HepG2 (cell line): ENCODE results near the gene RUVBL2. TPM values are rescaled to one million over a fixed set of nuclear protein-coding genes. Genes with fewer than 3 reads are reported as not detected.

Source experiments
- CBX5 ChIP-seq: sonication (generic); formaldehyde crosslinking; IDR thresholded peaks from 2 replicates; pipeline ENCODE4 v1.4.0; 2020; ENCODE audit warnings: missing genetic modification reagents, borderline replicate concordance
- CTCF ChIP-seq: sonication (generic); formaldehyde crosslinking; IDR thresholded peaks from 2 replicates; pipeline ENCODE4 v1.5.0; 2020; ENCODE audit warnings: mild to moderate bottlenecking, missing genetic modification reagents, moderate library complexity
- GABPA ChIP-seq, 2 experiments: IDR thresholded peaks; 2 replicates each; pipeline ENCODE4 v1.6.1; 2011 to 2016; ENCODE audit warnings: low read depth in 2 of 2, low read length in 1 of 2, missing biosample characterization in 1 of 2, missing genetic modification characterization in 1 of 2
- GPBP1L1 ChIP-seq: sonication (generic); formaldehyde crosslinking; IDR thresholded peaks from 2 replicates; pipeline ENCODE4 v1.5.0; 2020; ENCODE audit warnings: mild to moderate bottlenecking, missing genetic modification reagents
- HINFP ChIP-seq: sonication (generic); formaldehyde crosslinking; IDR thresholded peaks from 2 replicates; pipeline ENCODE4 v1.4.0; 2020; ENCODE audit warnings: low read depth, mild to moderate bottlenecking, missing genetic modification reagents
- KDM5A ChIP-seq: fragments of 200-600 bp; sonication (generic); IDR thresholded peaks from 2 replicates; pipeline ENCODE4 v1.7.0; 2018; ENCODE audit warnings: antibody characterized with exemption, mild to moderate bottlenecking, low read length, borderline replicate concordance
- MTF1 ChIP-seq: sonication (generic); formaldehyde crosslinking; IDR thresholded peaks from 2 replicates; pipeline ENCODE4 v1.5.0; 2020; ENCODE audit warnings: missing genetic modification reagents
- MXI1 ChIP-seq: IDR thresholded peaks from 3 replicates; pipeline ENCODE4 v1.6.1; 2012; ENCODE audit warnings: low read depth, low read length, inconsistent platforms, borderline replicate concordance
- NFE2L1 ChIP-seq: sonication (generic); formaldehyde crosslinking; IDR thresholded peaks from 2 replicates; pipeline ENCODE4 v1.4.0; 2020; ENCODE audit warnings: missing genetic modification reagents, mild to moderate bottlenecking, borderline replicate concordance
- RAD21 ChIP-seq: fragments of 450-650 bp; formaldehyde crosslinking; IDR thresholded peaks from 2 replicates; pipeline ENCODE4 v1.5.0; 2020; ENCODE audit warnings: mild to moderate bottlenecking
- RFX1 ChIP-seq: fragments of 450-650 bp; IDR thresholded peaks from 2 replicates; pipeline ENCODE4 v1.6.1; 2017
- RFX5 ChIP-seq: IDR thresholded peaks from 2 replicates; pipeline ENCODE4 v1.6.1; 2011; ENCODE audit warnings: low read depth, low read length, improper control_type of control experiment
- SALL2 ChIP-seq: sonication (generic); formaldehyde crosslinking; IDR thresholded peaks from 2 replicates; pipeline ENCODE4 v1.8.1; 2023; ENCODE audit warnings: mild to moderate bottlenecking, missing genetic modification reagents, inconsistent platforms
- SAP130 ChIP-seq: IDR thresholded peaks from 2 replicates; pipeline ENCODE4 v1.6.1; 2016; ENCODE audit warnings: low read depth
- SIN3B ChIP-seq: fragments of 150-350 bp; IDR thresholded peaks from 2 replicates; pipeline ENCODE4 v1.6.1; 2014; ENCODE audit warnings: low read length
- SMAD1 ChIP-seq: sonication (generic); formaldehyde crosslinking; IDR thresholded peaks from 2 replicates; pipeline ENCODE4 v1.4.0; 2020; ENCODE audit warnings: missing genetic modification reagents, low read depth, mild to moderate bottlenecking, borderline replicate concordance
- SMC3 ChIP-seq: IDR thresholded peaks from 2 replicates; pipeline ENCODE4 v1.6.1; 2011; ENCODE audit warnings: low read length, improper control_type of control experiment
- SOX13 ChIP-seq, 3 experiments: fragments of 450-650 bp in 1 of 3; sonication (generic) in 1 of 3; formaldehyde crosslinking in 1 of 3; IDR thresholded peaks in 2 of 3; conservative IDR thresholded peaks in 1 of 3; 2 replicates each; pipeline versions ENCODE4 v1.5.0 to v1.6.1; 2016 to 2020; ENCODE audit warnings: antibody characterized with exemption in 1 of 3, mild to moderate bottlenecking in 1 of 3, missing compliant biosample characterization in 1 of 3, missing genetic modification reagents in 1 of 3, moderate library complexity in 1 of 3
- STAG1 ChIP-seq: sonication (generic); formaldehyde crosslinking; IDR thresholded peaks from 2 replicates; pipeline ENCODE4 v1.4.0; 2020; ENCODE audit warnings: missing genetic modification reagents
- XRCC5 ChIP-seq: fragments of 200-400 bp; formaldehyde crosslinking; optimal IDR thresholded peaks from 2 replicates; pipeline ENCODE3; 2017; ENCODE audit warnings: mild to moderate bottlenecking, low read length
- ZBTB21 ChIP-seq: sonication (generic); formaldehyde crosslinking; IDR thresholded peaks from 2 replicates; pipeline ENCODE4 v1.4.0; 2020; ENCODE audit warnings: missing genetic modification reagents
- ZBTB33 ChIP-seq: sonication (generic); formaldehyde crosslinking; IDR thresholded peaks from 2 replicates; pipeline ENCODE4 v1.4.0; 2020; ENCODE audit warnings: missing genetic modification reagents
- ZNF274 ChIP-seq: sonication (generic); formaldehyde crosslinking; IDR thresholded peaks from 2 replicates; pipeline ENCODE4 v1.5.1; 2020; ENCODE audit warnings: mild to moderate bottlenecking, missing genetic modification reagents
- ZNF749 ChIP-seq: sonication (generic); formaldehyde crosslinking; IDR thresholded peaks from 2 replicates; pipeline ENCODE4 v1.8.0; 2022; ENCODE audit warnings: mild to moderate bottlenecking, missing genetic modification reagents, moderate library complexity, borderline replicate concordance
- ZSCAN31 ChIP-seq: sonication (generic); formaldehyde crosslinking; IDR thresholded peaks from 2 replicates; pipeline ENCODE4 v1.5.0; 2020; ENCODE audit warnings: low read depth, mild to moderate bottlenecking, missing genetic modification reagents
- polyA plus RNA-seq, 8 experiments: library from polyadenylated mRNA; depleted of rRNA in 3 of 8; stranded (reverse) in 7 of 8; unstranded in 1 of 8; fragments of >200 nt; fragmentation: Illumina TruSeq in 4 of 8; extraction: Trizol in 4 of 8; gene quantifications; 2 replicates each; pipeline versions ENCODE4 v1.2.1 to v1.2.3, GENCODE V29; 2011 to 2016; ENCODE audit warnings: low read depth in 4 of 8, missing spikeins in 1 of 8, mixed read lengths in 1 of 8; ENCODE audit not compliant: insufficient read depth in 1 of 8
- total RNA-seq, 5 experiments: library from RNA; depleted of rRNA; stranded (reverse); fragments of >200 nt; fragmentation: Illumina TruSeq; extraction: Trizol; gene quantifications; 2 replicates each; pipeline ENCODE4 v1.2.3, GENCODE V29; 2016; ENCODE audit warnings: low read depth in 1 of 5

The RUVBL2 gene
- total and polyA plus RNA-seq, 2 of the 13 experiments (the other 11 are each of a cell fraction or from before 2014, with no cell fraction given): 120 to 122 TPM

GRCh38 chr19:48997972-48998371, 4.3 kb downstream of the RUVBL2 start (continued):
- TF ChIP-seq HINFP (CRISPR knock-in tag) (no peak), NFE2L1 (CRISPR knock-in tag) (no peak), ZNF274 (CRISPR knock-in tag) (no peak), CTCF (CRISPR knock-in tag) (peak; percentile 78), RFX1 (no peak), STAG1 (peak; percentile 39), SIN3B (no peak), RAD21 (CRISPR knock-in tag) (peak; percentile 43; the same call in 1 of the 2 replicates), RFX5 (no peak), SALL2 (CRISPR knock-in tag) (no peak), ZNF749 (CRISPR knock-in tag) (no peak), MTF1 (CRISPR knock-in tag) (no peak), CBX5 (CRISPR knock-in tag) (0 out of 2 replicates have a peak, but pooled peaks have one; percentile 30), ZBTB33 (CRISPR knock-in tag) (peak; percentile 16; the same call in 1 of the 2 replicates), KDM5A (no peak), XRCC5 (peak; percentile 59), SAP130 (CRISPR knock-in tag) (peak; percentile 39; the same call in 1 of the 2 replicates), SOX13 (IDR thresholded peaks at IDR 0.05) (no peak), SOX13 (CRISPR knock-in tag; conservative IDR thresholded peaks at IDR 0.05 in 1 of 2, IDR thresholded peaks at IDR 0.05 in 1 of 2) (no peak), GPBP1L1 (CRISPR knock-in tag) (no peak), MXI1 (no peak), ZBTB21 (CRISPR knock-in tag) (no peak), SMAD1 (CRISPR knock-in tag) (0 out of 2 replicates have a peak, but pooled peaks have one; percentile 32), ZSCAN31 (peak; percentile 54; the same call in 1 of the 2 replicates), SMC3 (peak; percentile 25; the same call in 1 of the 2 replicates), GABPA (IDR thresholded peaks at IDR 0.05; ENCODE audit: low read depth, low read length) (no peak), GABPA (CRISPR knock-in tag; IDR thresholded peaks at IDR 0.05; ENCODE audit: low read depth) (no peak)
